Right ventricle myocardium superior (tissue), 1 donor: Measurements from ENCODE around the gene AIPL1. TPM values are rescaled to one million over a fixed set of nuclear protein-coding genes. Genes with fewer than 3 reads are reported as not detected.
A peak's percentile ranks its signal among the peaks of the same experiment; 100 is the strongest.
"Not testable (repeated sequence)": the region's sequence is repeated elsewhere in the genome, so short reads cannot be mapped to it uniquely, and the experiment has no call there.

Experiments used
- ATAC-seq: fragments of 200-7000 bp; cut with Tn5 transposase; one replicate; pipeline ENCODE4 v1.9.1; 2020; ENCODE audit warnings: mild to moderate bottlenecking; ENCODE audit not compliant: poor library complexity
- DNase-seq: peaks from one replicate; pipeline ENCODE4 v3.0.0-alpha.2; 2020
- intact Hi-C: fragments of 100-400 bp; cut with DNase I; formaldehyde crosslinking; loops from one replicate; pipeline ENCODE4 v1.11.2; 2022
- long read RNA-seq: library from polyadenylated mRNA; unstranded; transcript quantifications from one replicate; pipeline ENCODE4 v2.0.0, GENCODE V29; 2021
- total RNA-seq: library from RNA; stranded (reverse); fragmentation: NEBNext Ultra II Directional; extraction: Animal tissue kit (Norgen Biotek cat#: 25700); gene quantifications from one replicate; pipeline ENCODE4 v1.2.1, GENCODE V29; 2021
- donor health status: DM: no; HTN: yes; CAD: no; lungs with severe emphysema.

The AIPL1 gene, protein sequence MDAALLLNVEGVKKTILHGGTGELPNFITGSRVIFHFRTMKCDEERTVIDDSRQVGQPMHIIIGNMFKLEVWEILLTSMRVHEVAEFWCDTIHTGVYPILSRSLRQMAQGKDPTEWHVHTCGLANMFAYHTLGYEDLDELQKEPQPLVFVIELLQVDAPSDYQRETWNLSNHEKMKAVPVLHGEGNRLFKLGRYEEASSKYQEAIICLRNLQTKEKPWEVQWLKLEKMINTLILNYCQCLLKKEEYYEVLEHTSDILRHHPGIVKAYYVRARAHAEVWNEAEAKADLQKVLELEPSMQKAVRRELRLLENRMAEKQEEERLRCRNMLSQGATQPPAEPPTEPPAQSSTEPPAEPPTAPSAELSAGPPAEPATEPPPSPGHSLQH
- not detected for total RNA-seq
- long read RNA-seq, result 0 reads

DNA sequence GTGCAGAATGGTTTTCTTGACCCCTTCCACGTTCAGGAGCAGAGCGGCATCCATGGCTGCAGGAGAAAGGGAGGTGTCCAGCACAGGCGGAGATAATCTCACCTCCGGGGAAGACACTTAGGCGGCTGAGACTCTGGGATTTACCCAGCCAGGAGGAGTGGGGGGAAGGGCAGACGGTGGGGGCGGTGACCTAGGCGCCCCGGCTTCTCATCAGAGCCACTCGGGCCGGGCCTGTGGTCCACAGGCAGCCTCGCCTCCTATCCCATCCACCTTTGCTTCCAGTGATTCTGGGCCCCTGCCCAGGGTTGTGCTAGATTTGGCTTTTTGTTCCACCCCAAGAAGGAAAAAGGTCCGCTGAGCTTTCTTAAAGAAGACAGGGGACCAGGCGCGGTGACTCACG lies at the start of gene AIPL1:
TSS of gene AIPL1 (minus strand) at position 71 of the 400 bp plus-strand sequence. CDS start at position 54, 17 bp downstream.
- DNase-seq (no peak), ATAC-seq (no peak)

DNA sequence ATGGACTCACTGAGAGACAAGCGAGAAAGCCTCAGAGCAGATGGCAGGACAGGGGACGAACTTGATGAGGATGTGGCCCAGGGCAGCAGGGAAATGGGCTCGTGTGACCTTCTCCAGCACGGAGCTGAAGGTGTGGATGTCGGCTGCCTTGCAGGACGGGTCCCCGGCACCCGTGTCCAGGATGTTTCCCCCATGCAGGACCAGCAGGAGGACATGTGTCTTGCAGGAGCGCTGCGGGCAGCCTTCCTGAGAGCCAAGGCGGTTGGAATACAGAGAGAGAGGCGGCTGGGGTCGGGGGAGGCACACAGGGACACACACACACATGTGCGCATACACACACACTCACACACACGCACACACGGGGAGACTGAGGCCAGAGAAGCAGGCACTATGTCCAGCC lies 48.6 kb upstream of the AIPL1 start:
- intact Hi-C loops, result loop anchor here (10.0 kb wide), 1 partner anchor 111 kb away; no protein-coding TSS in a partner anchor
- no peak for DNase-seq
- no peak for ATAC-seq

More for the DNA sequence above, at the start of gene AIPL1:
- intact Hi-C loops, result loop anchor here (5.0 kb wide), 1 partner anchor 848 kb away; no protein-coding TSS in a partner anchor

DNA sequence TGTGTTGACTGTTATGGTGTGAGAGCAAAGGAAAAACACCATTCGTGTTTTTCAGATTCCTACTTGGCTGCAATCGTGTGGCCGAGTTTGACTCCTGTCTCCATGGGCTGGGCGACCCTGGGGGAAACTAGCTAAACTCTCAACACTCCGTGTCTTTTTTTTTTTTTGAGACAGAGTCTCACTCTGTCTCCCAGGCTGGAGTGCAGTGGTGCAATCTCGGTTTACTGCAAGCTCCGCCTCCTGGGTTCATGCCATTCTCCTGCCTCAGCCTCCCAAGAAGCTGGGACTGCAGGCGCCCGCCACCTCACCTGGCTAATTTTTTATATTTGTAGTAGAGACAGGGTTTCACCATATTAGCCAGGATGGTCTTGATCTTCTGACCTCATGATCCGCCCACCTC lies 47.9 kb upstream of the AIPL1 start:
- intact Hi-C loops, result loop anchor here (10.0 kb wide), 1 partner anchor 112 kb away; no protein-coding TSS in a partner anchor
- not testable (repeated sequence) for ATAC-seq, DNase-seq

DNA sequence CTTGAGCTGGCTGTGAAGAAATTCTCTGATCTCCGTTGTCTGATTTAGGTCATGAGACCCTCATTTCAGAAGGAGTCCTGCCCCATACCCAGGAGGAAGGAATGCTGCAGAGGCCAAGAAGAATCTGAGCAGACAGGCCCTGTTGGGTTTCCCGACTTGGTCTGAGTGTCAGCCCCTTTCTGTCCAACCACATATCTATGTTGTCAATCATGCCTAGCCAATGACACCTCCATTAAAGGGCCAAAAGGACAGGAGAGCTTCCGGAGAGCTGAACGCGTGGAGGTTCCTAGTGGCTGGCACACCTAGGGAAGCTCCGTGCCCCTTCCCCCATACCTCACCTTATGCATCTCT lies 47.2 kb upstream of the AIPL1 start:
- DNase-seq (no peak), ATAC-seq (no peak)
- intact Hi-C loops, result loop anchor here (10.0 kb wide), 1 partner anchor 113 kb away; no protein-coding TSS in a partner anchor

DNA sequence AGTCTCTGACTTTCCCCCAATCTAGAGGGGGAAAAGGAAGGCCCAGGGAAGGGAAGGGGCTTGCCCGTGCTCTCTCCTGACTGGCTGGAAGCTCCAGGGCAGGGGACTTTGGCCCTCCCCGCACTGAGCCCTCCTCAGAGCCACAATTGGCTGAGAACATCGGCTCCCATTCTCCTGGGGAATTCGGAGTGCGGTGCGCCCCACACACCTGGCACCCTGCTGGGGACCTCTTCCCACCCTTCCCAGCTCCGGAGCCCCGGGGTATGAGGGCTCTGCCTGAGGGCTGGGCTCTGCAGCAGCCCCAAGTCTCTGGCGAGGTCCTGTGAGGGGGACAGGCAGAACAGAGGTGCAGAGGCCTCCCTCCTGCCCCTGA lies 45.4 kb upstream of the AIPL1 start:
- no peak for ATAC-seq
- DNase-seq, result no peak
- intact Hi-C loops, result loop anchor here (10.0 kb wide), 1 partner anchor 115 kb away; no protein-coding TSS in a partner anchor

DNA sequence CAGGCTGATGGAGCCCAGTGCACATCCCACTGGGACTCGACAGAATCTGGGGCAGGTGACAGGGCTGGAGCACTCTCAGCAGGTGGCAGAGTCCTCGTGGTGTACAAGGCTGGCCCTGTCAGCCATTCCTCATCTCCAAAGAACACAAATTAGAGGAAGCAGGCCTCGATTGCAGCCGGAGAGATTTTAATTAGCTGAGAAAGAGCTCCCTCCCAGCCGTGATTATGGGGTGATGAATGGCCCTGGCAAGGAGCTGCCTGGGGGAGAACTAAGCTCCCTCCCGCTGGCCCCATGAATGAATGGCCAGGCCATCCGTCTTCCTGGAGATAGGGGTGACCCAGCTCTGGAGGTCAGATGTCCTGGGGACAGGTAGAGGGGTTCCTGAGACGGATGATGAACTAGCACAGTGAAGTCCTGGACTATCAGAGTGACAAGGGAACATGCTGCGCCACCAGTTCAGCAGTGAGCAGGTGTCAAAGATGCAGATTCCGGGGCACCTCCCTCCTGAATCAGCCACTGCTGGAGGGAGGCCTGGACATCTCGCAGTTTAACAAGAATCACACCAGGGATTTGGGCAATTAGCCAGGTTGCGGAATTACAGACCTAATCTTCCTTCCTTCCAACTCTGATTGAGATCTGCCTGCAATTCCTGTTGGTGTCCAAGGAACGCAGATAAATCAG lies 44.8 kb upstream of the AIPL1 start:
- intact Hi-C loops, result loop anchor here (10.0 kb wide), 2 partner anchors 75 to 115 kb away; partner anchors contain the start of gene PITPNM3
- DNase-seq (no peak), ATAC-seq (no peak)

DNA sequence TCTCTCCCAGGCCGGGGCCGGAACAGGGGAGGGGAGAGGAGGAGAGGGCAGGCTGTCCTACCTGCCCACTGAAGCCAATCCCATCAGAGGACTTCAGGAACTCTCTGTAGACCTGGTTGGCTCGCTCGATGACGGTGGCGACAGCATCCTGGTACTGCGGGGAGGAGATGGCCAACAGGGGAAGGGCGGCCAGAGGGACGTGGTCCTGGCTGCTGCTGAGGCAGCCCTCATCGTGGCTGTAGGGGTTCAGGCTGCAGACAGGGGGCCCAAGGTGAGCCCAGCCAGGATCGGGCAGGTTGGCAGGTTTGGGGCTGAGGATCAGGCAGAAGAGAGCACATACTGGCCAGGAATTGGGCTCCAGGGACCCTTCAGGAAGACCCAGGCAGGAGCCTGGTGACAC lies 43.6 kb upstream of the AIPL1 start:
- DNase-seq (no peak), ATAC-seq (no peak)
- intact Hi-C loops, result loop anchor here (10.0 kb wide), 1 partner anchor 76 kb away; the partner anchor contains the start of gene PITPNM3

DNA sequence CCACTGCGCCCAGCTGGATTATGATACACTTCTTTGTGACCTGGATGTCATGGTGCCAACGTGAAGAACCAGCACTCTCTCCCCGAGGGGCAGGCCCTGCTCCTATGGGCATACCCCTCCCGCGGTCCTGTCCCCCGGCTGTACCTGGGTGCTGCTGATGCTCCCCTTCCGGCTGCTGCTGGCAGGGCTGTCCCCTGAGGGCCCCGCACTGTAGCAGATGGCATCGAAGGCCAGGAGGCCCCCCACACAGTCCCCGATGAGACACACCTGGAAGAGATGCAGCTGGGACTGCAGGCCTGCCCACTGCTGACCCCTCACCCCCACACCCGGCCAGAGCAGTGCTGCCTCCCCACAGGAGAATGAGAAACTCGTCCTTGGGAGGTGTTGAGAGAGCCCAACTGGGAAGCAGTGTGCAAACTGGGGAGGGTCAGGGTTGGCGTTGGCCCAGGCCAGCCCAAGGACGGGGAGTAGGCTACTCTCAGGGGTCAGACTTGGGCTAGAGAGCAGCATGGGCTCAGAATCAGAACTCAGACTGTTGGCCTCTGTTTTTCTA lies 43.0 kb upstream of the AIPL1 start:
- ATAC-seq (no peak), DNase-seq (no peak)
- intact Hi-C loops, result loop anchor here (10.0 kb wide), 1 partner anchor 77 kb away; the partner anchor contains the start of gene PITPNM3

DNA sequence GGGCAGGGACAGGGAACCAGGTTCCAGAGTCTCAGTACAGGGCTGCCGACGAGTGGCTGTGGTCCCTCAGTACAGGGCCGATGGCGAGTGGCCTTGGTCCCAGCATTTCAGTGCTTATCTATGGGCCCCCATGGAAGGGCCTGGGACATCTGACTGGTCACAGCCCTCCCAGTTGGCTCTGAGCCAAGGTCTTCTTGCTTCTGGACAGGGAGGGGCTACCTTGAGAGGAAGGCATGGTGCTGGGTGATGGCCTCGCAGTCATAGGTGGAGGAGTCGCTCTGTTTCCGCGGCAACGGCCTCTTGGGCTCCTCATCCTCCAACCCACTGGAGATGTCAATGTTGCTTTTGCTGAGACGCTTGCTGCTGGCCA lies 41.9 kb upstream of the AIPL1 start:
- ATAC-seq (no peak), DNase-seq (no peak)
- intact Hi-C loops, result loop anchor here (10.0 kb wide), 1 partner anchor 78 kb away; the partner anchor contains the start of gene PITPNM3

DNA sequence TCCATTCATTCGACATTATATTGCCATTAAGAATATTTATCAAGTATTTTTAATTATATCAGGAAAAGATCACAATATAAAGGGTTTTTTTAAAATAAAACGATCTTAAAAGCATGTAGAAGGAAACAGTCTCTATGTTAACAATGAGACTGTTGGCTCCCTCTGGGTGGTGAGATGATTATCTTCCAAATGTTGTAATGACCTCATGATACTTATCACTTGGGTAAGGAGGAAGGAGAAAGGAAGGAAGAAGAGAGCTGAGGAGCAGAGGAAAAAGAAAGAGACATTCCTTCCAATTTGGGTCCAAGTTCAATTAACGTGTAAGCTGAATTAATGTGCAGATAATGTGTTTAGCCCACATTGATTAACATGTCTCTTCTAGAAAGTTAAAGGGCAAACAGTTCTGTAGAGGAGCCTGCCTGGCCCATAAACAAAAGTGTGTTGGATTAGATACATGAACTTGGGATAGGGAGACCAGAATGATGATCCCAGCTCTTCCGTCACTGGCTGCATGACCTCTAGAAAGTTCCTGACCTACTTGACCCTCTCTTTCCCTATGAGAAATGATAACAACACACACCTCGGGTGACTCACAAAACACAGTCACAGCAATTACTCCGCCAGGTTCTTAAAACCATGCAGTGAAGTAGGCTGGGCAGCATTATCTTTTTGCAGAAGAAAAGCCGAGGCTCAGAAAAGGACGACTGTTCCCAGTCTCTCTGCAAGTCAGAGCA lies 41.3 kb upstream of the AIPL1 start:
- intact Hi-C loops, result loop anchor here (10.0 kb wide), 1 partner anchor 79 kb away; the partner anchor contains the start of gene PITPNM3
- DNase-seq (no peak), ATAC-seq (no peak)

DNA sequence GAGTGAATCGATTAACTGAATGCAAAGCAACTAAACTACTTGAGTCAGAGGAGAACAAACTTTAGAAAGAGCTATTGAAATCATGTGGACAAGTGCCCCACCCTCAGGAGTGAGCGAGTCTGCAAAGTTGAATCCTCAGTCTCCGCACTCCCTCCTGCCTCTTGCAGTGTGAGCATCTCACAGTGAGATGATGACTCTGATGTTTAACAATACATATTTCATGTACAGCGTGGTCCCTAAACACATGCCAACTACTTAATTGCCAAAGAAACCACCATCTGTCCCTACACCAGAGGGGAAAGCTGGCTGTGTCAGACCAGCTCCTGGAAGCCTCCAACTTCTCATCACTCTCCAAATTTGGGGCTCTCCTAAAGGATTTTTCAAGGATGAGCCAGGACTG lies 40.5 kb upstream of the AIPL1 start:
- no peak for DNase-seq
- ATAC-seq, result no peak
- intact Hi-C loops, result loop anchor here (10.0 kb wide), 1 partner anchor 79 kb away; the partner anchor contains the start of gene PITPNM3

DNA sequence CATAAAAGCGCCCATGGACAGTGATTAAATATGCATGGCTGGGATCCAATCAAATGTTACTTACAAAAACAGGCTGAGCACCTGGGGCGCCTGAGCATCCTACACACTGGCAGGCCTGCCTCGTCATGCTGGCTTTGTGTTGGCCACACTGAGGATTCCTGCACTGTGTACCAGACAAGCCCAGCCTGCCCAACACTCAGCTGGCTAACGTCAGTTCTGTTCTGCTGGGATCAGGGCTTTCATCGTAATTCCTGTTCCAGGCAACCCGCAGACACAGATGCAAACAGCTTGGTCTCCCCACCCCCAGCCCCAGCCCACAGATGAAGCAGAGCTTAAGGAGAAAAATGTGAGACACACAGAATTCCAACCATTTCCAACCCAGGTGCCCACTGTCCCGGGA lies 40.0 kb upstream of the AIPL1 start:
- intact Hi-C loops, result loop anchor here (10.0 kb wide), 1 partner anchor 80 kb away; the partner anchor contains the start of gene PITPNM3
- no peak for ATAC-seq
- no peak for DNase-seq

DNA sequence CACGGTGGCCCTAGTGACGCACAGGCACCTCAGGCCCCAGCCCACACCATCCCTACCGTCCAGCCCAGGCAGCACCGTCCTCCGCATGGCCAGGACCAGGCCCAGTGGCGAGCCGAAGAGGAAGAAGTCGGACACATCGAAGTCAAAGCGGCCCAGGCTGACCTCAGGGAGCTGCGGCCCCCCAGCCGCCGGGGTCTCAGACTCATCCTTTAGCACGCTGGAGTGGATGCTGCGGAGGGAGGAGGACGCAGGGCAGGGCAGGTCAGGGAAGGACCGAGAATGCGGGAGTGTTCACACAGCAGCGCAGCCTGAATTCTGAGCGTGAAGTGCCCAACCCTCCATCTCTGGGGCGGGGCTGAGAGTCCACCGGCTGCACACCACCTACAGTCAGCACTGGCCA lies 39.5 kb upstream of the AIPL1 start:
- intact Hi-C loops, result loop anchor here (10.0 kb wide), 1 partner anchor 80 kb away; the partner anchor contains the start of gene PITPNM3
- ATAC-seq (no peak), DNase-seq (no peak)

DNA sequence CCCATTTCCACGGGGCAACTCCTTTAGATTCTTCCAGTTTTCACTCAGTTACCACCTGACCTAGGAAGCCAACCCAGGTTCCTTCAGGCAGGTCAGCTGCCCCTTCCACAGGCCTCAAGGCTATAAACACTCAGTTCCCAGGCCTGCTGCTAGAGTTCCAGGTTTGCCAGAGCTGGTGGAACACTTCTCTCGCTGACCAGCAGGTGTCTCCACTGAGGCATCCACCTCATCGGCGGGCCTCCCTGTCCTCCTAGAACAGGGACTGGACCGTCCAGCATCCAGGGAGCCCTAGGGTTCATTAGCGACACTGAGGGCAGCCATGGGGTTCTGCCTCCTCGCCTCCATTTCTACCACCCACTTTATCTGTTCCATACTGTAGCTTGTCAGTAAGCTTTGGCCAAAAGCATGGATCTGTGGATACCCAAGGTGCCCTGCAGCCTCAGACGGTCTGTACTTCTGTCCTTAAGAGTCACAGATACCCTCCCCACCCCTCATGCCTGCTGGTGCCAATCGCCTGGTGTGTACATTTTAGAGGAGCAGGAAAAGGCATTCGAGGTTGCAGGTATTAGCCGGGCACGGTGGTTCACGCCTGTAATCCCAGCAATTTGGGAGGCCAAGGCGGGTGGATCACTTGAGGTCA lies 38.3 kb upstream of the AIPL1 start:
- intact Hi-C loops, result loop anchor here (10.0 kb wide), 1 partner anchor 82 kb away; the partner anchor contains the start of gene PITPNM3
- peak; percentile 82 for DNase-seq
- ATAC-seq, result peak; percentile 81

DNA sequence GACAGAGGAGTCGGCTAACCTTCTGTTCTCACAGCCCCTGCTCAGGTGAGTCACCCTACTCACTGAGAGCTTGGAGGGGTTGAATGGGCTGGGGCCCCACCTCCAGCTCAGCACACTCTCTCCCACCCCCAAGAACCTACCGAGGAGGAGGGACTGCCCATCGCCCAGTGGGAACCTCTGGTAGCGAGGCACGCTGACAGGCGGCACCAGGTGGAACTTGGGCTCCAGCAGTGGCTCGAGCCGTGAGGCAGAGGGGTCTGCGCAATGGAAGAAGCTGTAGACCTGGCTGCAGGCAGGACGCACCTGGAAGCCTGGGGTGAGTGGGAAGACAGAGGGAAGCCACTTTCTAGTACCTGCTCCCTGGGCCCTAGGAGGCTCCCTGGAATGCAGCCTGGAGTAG lies 37.6 kb upstream of the AIPL1 start:
- intact Hi-C loops, result loop anchor here (10.0 kb wide), 1 partner anchor 82 kb away; the partner anchor contains the start of gene PITPNM3
- DNase-seq (no peak), ATAC-seq (no peak)

DNA sequence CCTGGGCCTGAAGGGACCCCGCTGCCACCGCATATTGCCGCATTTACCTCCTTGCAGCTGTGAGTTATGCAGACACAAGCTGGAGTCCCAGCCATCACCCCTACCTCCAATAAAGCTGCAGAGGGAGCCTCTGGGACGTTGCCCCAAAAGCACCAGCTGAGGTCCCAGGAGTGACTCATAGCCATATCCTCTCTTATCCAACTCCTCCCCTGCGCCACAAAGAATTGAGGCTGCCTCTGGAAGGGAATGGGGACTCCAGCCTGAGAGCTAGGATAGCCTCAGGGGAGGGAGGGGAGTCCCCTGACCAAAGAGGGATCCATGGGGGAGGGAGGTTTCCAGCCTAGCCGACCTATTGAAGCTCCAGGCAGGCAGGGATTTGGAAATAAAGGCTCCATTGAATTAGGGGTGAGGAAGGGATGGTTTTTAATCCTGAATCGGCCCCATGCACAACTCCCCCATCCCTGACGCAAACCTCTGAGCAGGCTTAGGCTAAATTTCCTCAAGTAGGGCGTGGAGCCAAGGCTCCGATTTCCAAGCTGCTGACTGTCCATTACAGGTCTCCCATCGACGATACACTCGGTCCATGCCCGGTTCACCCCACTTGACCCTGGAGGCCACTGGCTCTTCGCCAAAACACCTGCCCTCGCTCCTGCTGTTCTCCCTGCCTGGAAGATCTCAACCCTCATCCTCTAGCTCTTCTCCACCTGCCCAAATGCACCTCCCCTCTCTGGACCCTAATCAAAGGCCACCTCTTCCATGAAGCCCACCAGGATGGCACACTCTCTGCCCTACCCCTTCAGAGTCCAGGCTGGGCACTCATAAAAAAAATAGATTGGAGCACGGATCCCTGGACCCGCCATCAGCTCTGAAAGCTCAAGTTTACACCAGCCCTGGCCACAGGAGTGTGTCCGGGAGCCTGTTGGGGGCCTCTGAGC lies 36.9 kb upstream of the AIPL1 start:
- intact Hi-C loops, result loop anchor here (10.0 kb wide), 1 partner anchor 83 kb away; the partner anchor contains the start of gene PITPNM3
- no peak for ATAC-seq

More for the DNA sequence above, 36.9 kb upstream of the AIPL1 start:
- DNase-seq, result no peak
